22Rv1 (cell line): ENCODE results near the gene SREK1IP1.

Experiments used
- H3K27ac ChIP-seq: fragments of 450-650 bp; 2 replicates; pipeline ENCODE4 v1.5.1; 2017
- CTCF ChIP-seq: fragments of 450-650 bp; IDR thresholded peaks from 2 replicates; pipeline ENCODE4 v1.5.1; 2017; ENCODE audit warnings: mild to moderate bottlenecking
- ZFX ChIP-seq: fragments of 450-650 bp; IDR thresholded peaks from 2 replicates; pipeline ENCODE4 v1.6.1; 2017; ENCODE audit warnings: antibody characterized with exemption, borderline replicate concordance

SREK1IP1 gene

GRCh38 chr5:64784451-64785025 is 16.0 kb upstream of the SREK1IP1 start:
- no peak overlapping the region for H3K27ac ChIP-seq
- TF ChIP-seq CTCF (peak; percentile 87), ZFX (no peak)

GRCh38 chr5:64775291-64775690 is 6.8 kb upstream of the SREK1IP1 start:
- H3K27ac ChIP-seq, result no peak overlapping the region
- TF ChIP-seq CTCF (no peak), ZFX (no peak)

GRCh38 chr5:64773533-64773932 is 5.0 kb upstream of the SREK1IP1 start:
- H3K27ac ChIP-seq, result no peak overlapping the region
- no peak for TF ChIP-seq CTCF
- TF ChIP-seq ZFX, result no peak

- no peak for TF ChIP-seq CTCF
- TF ChIP-seq ZFX, result no peak
- no peak overlapping the region for H3K27ac ChIP-seq
Observed at GRCh38 chr5:64771736-64772135, 3.2 kb upstream of the SREK1IP1 start.

- no peak for TF ChIP-seq ZFX
- TF ChIP-seq CTCF, result no peak
- H3K27ac ChIP-seq, result no peak overlapping the region
Observed at GRCh38 chr5:64769855-64770254, 1.4 kb upstream of the SREK1IP1 start.

GRCh38 chr5:64767959-64768357 is 533 bp downstream of the SREK1IP1 start:
- TF ChIP-seq CTCF, result no peak
- no peak for TF ChIP-seq ZFX
- peak overlapping the region; percentile 73 for H3K27ac ChIP-seq

- no peak overlapping the region for H3K27ac ChIP-seq
- TF ChIP-seq CTCF, result no peak
- TF ChIP-seq ZFX, result no peak
Observed at GRCh38 chr5:64766941-64767340, 1.6 kb downstream of the SREK1IP1 start.
